Suppressor macrophage treated with lipopolysaccharide for 4 hours (primary cell): ENCODE results near the gene SKIL.

Source experiments
- DNase-seq: peaks from one replicate; pipeline ENCODE4 v3.0.0-alpha.2; 2020

The SKIL gene

GRCh38 chr3:170405101-170405500, 47.6 kb downstream of the SKIL start:
- no peak for DNase-seq

DNA sequence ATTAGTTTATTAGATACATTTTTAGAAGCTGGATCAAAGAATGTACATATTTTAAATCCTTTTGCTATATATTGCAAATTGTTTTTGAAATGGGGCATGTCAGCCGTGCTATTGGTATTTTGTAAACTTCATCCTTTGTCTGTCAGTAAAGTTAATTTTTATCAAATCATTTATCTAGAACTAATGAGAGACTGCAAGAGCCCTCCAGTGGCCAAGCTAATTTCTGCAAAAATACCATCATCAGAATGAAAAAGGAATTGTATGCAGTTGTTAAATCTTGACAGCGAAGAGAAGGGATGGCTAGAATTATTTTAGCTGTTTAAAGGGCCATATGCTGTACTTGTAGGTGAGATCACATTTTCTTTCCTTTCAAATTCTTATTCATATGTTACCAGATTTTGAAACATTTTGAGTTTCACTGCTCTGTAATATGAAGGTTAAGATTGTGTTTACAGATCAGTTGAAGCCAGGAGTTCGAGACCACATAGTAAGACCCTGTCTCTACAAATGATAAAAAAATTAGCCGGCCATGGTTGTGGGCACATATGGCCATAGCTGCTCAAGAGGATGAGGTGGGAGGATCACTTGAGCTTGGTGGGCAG, 53.0 kb downstream of the SKIL start:
- DNase-seq, result peak; percentile 29

- no peak for DNase-seq
These were observed 55.8 kb downstream of the SKIL start for GRCh38 chr3:170413291-170413690.

GRCh38 chr3:170414202-170414663, 56.7 kb downstream of the SKIL start:
- peak; percentile 68 for DNase-seq

- no peak for DNase-seq
These were observed 59.6 kb downstream of the SKIL start for GRCh38 chr3:170417090-170417489.

GRCh38 chr3:170418422-170419398, 61.2 kb downstream of the SKIL start, which contains the start of gene CLDN11:
Gene CLDN11 (plus strand): TSS chr3:170418868. CDS start chr3:170419067, 199 bp downstream.
- no peak for DNase-seq

- DNase-seq, result peak; percentile 4
These were observed 62.1 kb downstream of the SKIL start for GRCh38 chr3:170419557-170420087.

DNA sequence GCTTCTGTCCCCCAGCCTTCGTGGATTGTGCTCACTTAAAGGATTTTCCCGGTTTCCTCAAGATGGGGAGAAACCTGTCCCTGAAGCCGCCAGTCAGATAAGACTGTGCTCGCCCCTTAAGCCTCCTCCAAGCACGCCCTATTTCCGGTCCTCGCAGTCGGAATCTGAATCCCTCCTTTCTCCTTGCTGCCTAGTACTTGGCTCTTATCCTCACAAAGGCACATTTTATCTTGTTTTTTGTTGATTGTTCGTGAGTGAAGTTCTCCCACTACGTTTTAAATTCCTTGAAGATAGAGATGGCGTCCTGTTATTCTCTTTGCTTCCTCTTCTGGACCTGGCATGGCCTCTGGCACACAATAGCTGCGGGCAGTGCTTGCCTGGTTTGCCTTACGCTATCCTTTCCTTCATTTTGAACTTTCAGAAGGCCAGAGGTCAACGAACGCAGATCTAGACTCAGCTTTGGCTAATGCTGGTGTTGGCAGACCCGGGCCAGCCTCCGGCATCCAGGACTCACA, 62.8 kb downstream of the SKIL start:
- no peak for DNase-seq

- no peak for DNase-seq
These were observed 63.7 kb downstream of the SKIL start for GRCh38 chr3:170421111-170421641.

GRCh38 chr3:170421758-170422157, 64.2 kb downstream of the SKIL start:
- DNase-seq, result no peak

DNA sequence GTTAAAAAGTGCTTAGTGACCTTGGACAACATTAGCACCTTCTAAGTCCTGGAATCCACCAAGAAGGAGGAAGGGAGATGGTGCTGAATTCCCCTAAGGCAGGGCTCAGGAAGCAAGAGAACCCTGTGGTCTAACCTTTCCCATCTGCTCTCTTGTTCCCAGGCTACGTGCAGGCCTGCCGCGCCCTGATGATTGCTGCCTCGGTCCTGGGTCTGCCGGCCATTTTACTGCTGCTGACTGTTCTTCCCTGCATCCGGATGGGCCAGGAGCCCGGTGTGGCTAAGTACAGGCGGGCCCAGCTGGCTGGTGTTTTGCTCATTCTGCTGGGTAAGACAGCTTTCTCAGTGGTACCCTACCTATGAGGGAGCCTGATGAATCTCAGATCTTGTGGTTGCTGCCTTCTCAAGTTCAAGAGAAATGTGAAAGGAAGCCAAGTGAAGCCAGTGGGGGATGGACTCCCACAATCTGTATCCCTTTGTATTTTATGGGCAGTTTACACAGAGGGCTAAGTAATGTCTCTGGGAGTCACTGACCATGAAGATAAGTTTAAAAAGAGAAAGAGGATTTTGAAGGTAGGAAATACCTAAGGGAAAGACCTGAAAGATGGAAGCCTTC, 65.6 kb downstream of the SKIL start:
- no peak for DNase-seq

DNA sequence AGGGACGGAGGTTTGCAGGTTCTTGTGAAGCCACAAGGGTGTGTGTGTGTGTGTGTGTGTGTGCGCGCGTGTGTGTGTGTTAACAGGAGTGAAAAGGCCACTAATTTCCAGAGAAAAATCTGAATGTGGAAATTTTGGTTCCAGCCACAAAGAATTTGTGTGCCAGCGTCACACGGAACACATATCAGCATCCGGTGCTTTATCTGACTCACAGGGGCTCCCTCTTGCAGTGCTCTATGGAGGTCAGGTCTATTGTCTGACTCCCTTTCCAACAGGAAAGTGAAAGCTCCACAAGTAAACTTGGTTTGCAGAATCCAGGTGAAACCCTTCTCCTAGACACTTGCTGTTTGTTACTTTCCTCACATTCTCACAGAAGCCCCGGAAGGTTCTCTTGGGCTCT, 67.4 kb downstream of the SKIL start:
- DNase-seq, result no peak

DNA sequence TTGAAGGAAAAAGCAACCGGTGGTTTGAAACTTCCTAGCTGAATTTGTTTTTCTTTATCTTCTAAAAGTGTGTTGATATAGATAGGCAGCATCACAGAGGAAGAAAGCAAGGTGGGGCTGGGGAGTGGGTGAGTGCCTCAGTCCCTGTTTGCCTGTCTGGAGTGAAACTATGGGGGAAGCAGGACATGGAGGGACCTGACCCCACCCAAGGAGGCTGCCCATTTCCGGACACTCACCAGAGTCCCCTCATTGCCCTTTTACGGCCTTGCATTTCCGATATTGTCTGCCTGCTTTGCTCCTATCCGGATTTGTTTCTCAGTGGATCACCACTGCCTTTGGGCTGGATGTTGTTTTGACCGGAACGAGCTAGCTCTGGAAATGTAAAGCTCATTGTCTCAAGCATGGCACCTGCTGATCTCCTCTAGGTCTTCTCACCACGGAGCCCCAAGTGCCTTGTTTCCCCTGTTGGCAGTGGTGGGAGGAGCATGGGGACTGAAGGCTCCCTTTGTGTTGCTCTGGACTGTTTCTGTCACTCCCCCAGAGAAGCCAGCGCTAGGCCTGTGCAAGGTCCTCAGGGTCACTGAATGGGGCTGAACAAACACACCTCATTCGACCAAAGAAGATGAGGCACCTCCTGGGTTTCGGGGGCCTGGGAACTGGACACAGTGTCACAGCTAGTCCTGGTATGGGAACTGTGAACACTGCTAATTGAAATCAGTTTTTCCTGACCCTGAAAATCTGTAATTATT, 68.2 kb downstream of the SKIL start:
- no peak for DNase-seq

DNA sequence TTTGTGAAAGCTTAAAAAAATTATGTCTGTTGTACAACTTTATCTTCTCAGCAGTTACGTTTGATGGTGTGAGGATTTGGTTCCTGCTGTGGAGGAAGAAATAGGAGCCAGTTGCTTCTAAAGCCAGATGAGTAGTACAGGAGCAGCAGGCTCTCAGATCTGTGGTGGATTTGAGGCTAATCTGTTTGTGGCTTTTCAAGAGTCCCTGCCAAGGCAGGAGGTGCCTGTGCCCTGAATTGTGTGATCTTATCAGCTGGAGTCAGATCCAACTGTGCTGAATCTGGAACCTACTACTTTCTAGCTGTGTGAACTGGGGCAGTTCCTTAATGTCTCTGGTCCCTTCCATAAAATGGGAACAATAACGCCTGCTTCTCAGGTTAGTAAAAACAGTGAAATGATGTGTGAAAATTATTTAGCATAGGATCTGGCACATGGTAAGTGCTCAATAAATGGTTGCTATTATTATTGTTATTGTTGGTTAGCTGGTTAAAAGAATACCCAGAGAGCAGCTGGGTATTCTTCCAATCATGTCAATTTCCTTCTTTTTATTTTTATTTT, 68.8 kb downstream of the SKIL start:
- no peak for DNase-seq

DNA sequence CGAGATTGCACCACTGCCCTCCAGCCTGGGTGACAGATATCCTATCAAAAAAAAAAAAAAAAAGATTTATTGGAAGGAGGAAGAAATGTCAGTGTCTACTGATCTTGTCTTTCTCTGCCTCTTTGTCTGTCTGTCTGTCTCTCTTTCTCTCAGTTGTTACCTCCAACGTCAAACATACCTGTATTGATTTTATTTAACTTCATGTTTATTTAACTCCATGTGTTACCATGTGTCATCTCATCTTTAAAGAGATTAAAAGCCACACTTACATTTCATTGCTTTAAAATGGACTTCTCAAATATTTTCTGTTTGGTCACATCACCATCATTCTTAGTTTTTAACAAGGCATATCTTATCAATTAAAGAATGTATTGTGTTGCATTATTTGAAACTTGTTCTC, 70.6 kb downstream of the SKIL start:
- DNase-seq, result no peak

GRCh38 chr3:170429050-170429449, 71.5 kb downstream of the SKIL start:
- DNase-seq, result no peak

DNA sequence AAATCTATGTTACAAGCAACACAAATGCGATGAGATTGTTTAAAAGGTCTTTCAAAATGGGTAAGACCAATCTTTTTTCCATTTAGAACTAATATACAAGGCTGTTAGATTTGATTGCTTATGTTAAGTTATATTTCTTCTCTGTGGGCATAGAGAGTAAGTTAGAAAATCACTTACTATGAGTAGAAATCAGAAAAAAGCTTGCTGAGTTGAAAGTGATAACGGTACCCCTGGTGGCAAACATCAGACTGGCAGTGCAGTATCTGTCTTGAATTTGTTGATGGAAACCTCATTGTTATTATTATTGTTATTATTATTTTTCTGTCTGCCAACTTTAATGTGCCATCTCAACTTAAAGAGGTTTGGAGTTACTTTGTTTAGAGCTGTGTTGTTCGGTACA, 73.5 kb downstream of the SKIL start:
- DNase-seq, result no peak

GRCh38 chr3:170432416-170432815, 74.9 kb downstream of the SKIL start:
- DNase-seq, result no peak

DNA sequence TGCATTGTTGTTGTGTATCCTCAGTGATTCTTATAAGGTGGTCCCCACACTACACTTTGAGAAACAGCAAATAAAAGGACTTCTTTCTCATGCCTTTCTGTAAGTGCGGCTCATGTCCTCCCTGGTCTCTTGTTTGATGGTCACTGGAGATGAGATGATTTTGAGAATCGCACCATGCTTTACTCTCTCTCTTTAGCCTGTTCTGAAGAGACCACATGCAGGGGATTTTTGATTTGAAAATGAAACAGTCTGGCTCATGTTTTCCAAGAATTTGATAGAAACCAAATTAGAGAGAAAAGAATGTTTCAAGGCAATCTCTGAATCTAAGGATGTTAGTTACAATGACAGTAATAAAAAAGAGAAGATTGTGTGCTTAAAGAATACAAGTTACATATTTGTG, 79.2 kb downstream of the SKIL start:
- no peak for DNase-seq

DNA sequence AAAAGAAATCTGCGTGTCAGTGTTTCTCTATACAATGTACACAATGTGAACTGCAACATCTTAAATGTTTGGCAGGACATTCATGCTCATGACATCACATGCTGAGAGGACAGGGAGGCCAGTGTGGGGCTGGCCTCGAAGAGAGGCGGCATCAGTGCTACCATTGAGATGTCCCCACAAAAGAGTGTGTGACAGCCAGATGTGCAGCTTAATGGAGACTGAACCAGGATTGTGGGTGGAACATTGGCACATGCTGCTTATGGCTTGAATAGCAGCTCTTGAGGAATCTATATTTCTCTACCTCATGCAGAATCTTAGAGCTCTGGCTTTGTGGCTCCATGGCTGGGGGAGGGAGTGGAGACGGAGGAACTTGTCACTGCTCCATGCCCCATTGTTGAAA, 79.7 kb downstream of the SKIL start:
- DNase-seq, result no peak

GRCh38 chr3:170437696-170438407, 80.3 kb downstream of the SKIL start:
- DNase-seq, result no peak
